Thoracic aorta (tissue), 2 donors: Measurements from ENCODE around the gene DMRTB1. TPM values are rescaled to one million over a fixed set of nuclear protein-coding genes. Genes with fewer than 3 reads are reported as not detected.

Experiments used
- ATAC-seq: fragments of 150-250 bp; one replicate; pipeline ENCODE4 v1.8.0; 2017; ENCODE audit warnings: low read depth; ENCODE audit not compliant: insufficient number of reproducible peaks, low FRiP score
- DNase-seq: peaks from one replicate; pipeline ENCODE4 v3.0.0-alpha.2; 2020; ENCODE audit warnings: low spot score
- H3K27ac ChIP-seq, 2 donors: fragments of 200-600 bp; sonication (generic); 1 replicate in 1 of 2; 2 replicates in 1 of 2; pipeline ENCODE4 v1.5.1; 2016; ENCODE audit warnings: mild to moderate bottlenecking in 2 of 2, moderate library complexity in 2 of 2
- H3K27me3 ChIP-seq: fragments of 200-600 bp; sonication (generic); replicated peaks from 2 replicates; pipeline ENCODE4 v1.6.0; 2016; ENCODE audit warnings: mild to moderate bottlenecking; ENCODE audit not compliant: insufficient read depth
- H3K36me3 ChIP-seq: fragments of 200-600 bp; sonication (generic); one replicate; pipeline ENCODE4 v1.5.1; 2016
- H3K4me1 ChIP-seq, 2 donors: fragments of 200-600 bp; sonication (generic); 1 replicate in 1 of 2; 2 replicates in 1 of 2; pipeline versions ENCODE4 v1.5.1 to v1.6.0; 2016; ENCODE audit warnings: low read depth in 2 of 2, mild to moderate bottlenecking in 1 of 2; ENCODE audit not compliant: control insufficient read depth in 1 of 2
- H3K4me3 ChIP-seq: fragments of 200-600 bp; sonication (generic); 2 replicates; pipeline ENCODE4 v1.5.1; 2016; ENCODE audit warnings: mild to moderate bottlenecking
- H3K9me3 ChIP-seq: fragments of 200-600 bp; sonication (generic); 2 replicates; pipeline ENCODE4 v1.5.1; 2016
- CTCF ChIP-seq: fragments of 200-600 bp; sonication (generic); IDR thresholded peaks from one replicate; pipeline ENCODE4 v1.5.1; 2019; ENCODE audit warnings: antibody characterized with exemption
- total RNA-seq, 2 donors: library from RNA; depleted of rRNA; stranded (reverse); fragments of >200 nt; gene quantifications; one replicate each; pipeline versions ENCODE4 v1.1.0 to v1.2.3, GENCODE V29; 2016

Gene DMRTB1
- total RNA-seq, 2 donors from 2014 or later = not detected

GRCh38 chr1:53417074-53417511, 42.1 kb upstream of the DMRTB1 start:
- Histone ChIP-seq H3K36me3 (no peaks in the 10 kb centered on the region), H3K27ac (no peak overlapping the region), H3K4me3 (no peak overlapping the region), H3K9me3 (no peaks in the 10 kb centered on the region), H3K27me3 (no peaks in the 10 kb centered on the region), H3K4me1 (no peaks in the 10 kb centered on the region)
- TF ChIP-seq CTCF = no peak
- ATAC-seq (no peak), DNase-seq (no peak)

- no peak overlapping the region for H3K4me3 ChIP-seq
- ATAC-seq (no peak), DNase-seq (no peak)
- H3K4me1 ChIP-seq = no peaks in the 10 kb centered on the region
- TF ChIP-seq CTCF = no peak
- no peaks in the 10 kb centered on the region for H3K36me3 ChIP-seq
- no peaks in the 10 kb centered on the region for H3K9me3 ChIP-seq
- H3K27me3 ChIP-seq = no peaks in the 10 kb centered on the region
- no peak overlapping the region for H3K27ac ChIP-seq
Measured at GRCh38 chr1:53419034-53419433, 40.2 kb upstream of the DMRTB1 start.

- Histone ChIP-seq H3K27me3 (no peaks in the 10 kb centered on the region), H3K27ac (no peak overlapping the region), H3K9me3 (no peaks in the 10 kb centered on the region), H3K4me1 (no peaks in the 10 kb centered on the region), H3K36me3 (no peaks in the 10 kb centered on the region), H3K4me3 (no peak overlapping the region)
- DNase-seq = no peak
- no peak for ATAC-seq
- TF ChIP-seq CTCF = no peak
Measured at GRCh38 chr1:53420341-53420740, 38.9 kb upstream of the DMRTB1 start.

- no peaks in the 10 kb centered on the region for H3K4me1 ChIP-seq
- no peaks in the 10 kb centered on the region for H3K9me3 ChIP-seq
- H3K36me3 ChIP-seq = no peaks in the 10 kb centered on the region
- no peak for ATAC-seq
- TF ChIP-seq CTCF = no peak
- H3K27me3 ChIP-seq = no peaks in the 10 kb centered on the region
- H3K4me3 ChIP-seq = no peak overlapping the region
- no peak overlapping the region for H3K27ac ChIP-seq
- DNase-seq = no peak
Measured at GRCh38 chr1:53421208-53421607, 38.0 kb upstream of the DMRTB1 start.

GRCh38 chr1:53430261-53430660, 28.9 kb upstream of the DMRTB1 start:
- no peak for DNase-seq

More at GRCh38 chr1:53430261-53430660, 28.9 kb upstream of the DMRTB1 start:
- no peak overlapping the region for H3K27ac ChIP-seq
- H3K4me3 ChIP-seq = no peak overlapping the region
- H3K9me3 ChIP-seq = no peaks in the 10 kb centered on the region
- no peaks in the 10 kb centered on the region for H3K4me1 ChIP-seq
- TF ChIP-seq CTCF = no peak
- no peaks in the 10 kb centered on the region for H3K27me3 ChIP-seq
- H3K36me3 ChIP-seq = no peaks in the 10 kb centered on the region
- no peak for ATAC-seq
